HepG2 (cell line): ENCODE measurements around the gene CCDC30. TPM values are rescaled to one million over a fixed set of nuclear protein-coding genes. Genes with fewer than 3 reads are reported as not detected.
A peak's percentile ranks its signal among the peaks of the same experiment; 100 is the strongest.

Experiments
- ATF7-NPFF ChIP-seq: sonication (generic); formaldehyde crosslinking; IDR thresholded peaks from 2 replicates; pipeline ENCODE4 v1.8.1; 2023; ENCODE audit warnings: mild to moderate bottlenecking, low read depth, missing genetic modification reagents, moderate library complexity
- JUND ChIP-seq: sonication (generic); formaldehyde crosslinking; IDR thresholded peaks from 2 replicates; pipeline ENCODE4 v1.8.0; 2022; ENCODE audit warnings: mild to moderate bottlenecking, missing genetic modification reagents
- KAT2B ChIP-seq: fragments of 150-350 bp; IDR thresholded peaks from 2 replicates; pipeline ENCODE4 v1.6.1; 2014; ENCODE audit warnings: low read depth, low read length, borderline replicate concordance
- MIER2 ChIP-seq: IDR thresholded peaks from 2 replicates; pipeline ENCODE4 v1.6.1; 2016; ENCODE audit warnings: missing biosample characterization, missing genetic modification reagents
- NR2F6 ChIP-seq, 2 experiments: IDR thresholded peaks; 2 replicates each; pipeline ENCODE4 v1.6.1; 2016; ENCODE audit warnings: antibody characterized with exemption in 1 of 2, mild to moderate bottlenecking in 1 of 2
- PPARG ChIP-seq: conservative IDR thresholded peaks from 2 replicates; pipeline ENCODE4 v1.6.1; 2016; ENCODE audit warnings: missing biosample characterization, missing genetic modification reagents
- PRPF4 ChIP-seq: fragments of 200-400 bp; formaldehyde crosslinking; IDR thresholded peaks from 2 replicates; pipeline ENCODE4 v1.6.1; 2016; ENCODE audit warnings: low read length, low read depth; ENCODE audit not compliant: poor library complexity, severe bottlenecking
- RBM22 ChIP-seq: fragments of 200-400 bp; formaldehyde crosslinking; optimal IDR thresholded peaks from 2 replicates; pipeline ENCODE3; 2017; ENCODE audit warnings: mild to moderate bottlenecking, low read length, moderate library complexity
- REL ChIP-seq: sonication (generic); formaldehyde crosslinking; conservative IDR thresholded peaks from 2 replicates; pipeline ENCODE4 v1.8.0; 2022; ENCODE audit warnings: mild to moderate bottlenecking, missing genetic modification reagents, moderate library complexity
- RORA ChIP-seq: sonication (generic); formaldehyde crosslinking; IDR thresholded peaks from 2 replicates; pipeline ENCODE4 v1.5.0; 2020; ENCODE audit warnings: mild to moderate bottlenecking, missing genetic modification reagents, moderate library complexity
- RXRB ChIP-seq: IDR thresholded peaks from 2 replicates; pipeline ENCODE4 v1.6.1; 2016; ENCODE audit warnings: borderline replicate concordance, missing genetic modification reagents, missing compliant biosample characterization
- TFAP4 ChIP-seq: sonication (generic); IDR thresholded peaks from 2 replicates; pipeline ENCODE4 v1.6.1; 2016; ENCODE audit warnings: low read depth, borderline replicate concordance
- XRCC5 ChIP-seq: fragments of 200-400 bp; formaldehyde crosslinking; optimal IDR thresholded peaks from 2 replicates; pipeline ENCODE3; 2017; ENCODE audit warnings: mild to moderate bottlenecking, low read length
- ZFY ChIP-seq: sonication (generic); formaldehyde crosslinking; IDR thresholded peaks from 2 replicates; pipeline ENCODE4 v1.4.0; 2020; ENCODE audit warnings: missing genetic modification reagents
- ZNF235 ChIP-seq: sonication (generic); formaldehyde crosslinking; IDR thresholded peaks from 2 replicates; pipeline ENCODE4 v1.8.1; 2023; ENCODE audit warnings: mild to moderate bottlenecking, missing genetic modification reagents, borderline replicate concordance
- ZNF264 ChIP-seq: sonication (generic); formaldehyde crosslinking; IDR thresholded peaks from 2 replicates; pipeline ENCODE4 v1.4.0; 2020; ENCODE audit warnings: missing genetic modification reagents
- ZNF329 ChIP-seq: sonication (generic); formaldehyde crosslinking; IDR thresholded peaks from 2 replicates; pipeline ENCODE4 v1.9.0; 2021; ENCODE audit warnings: low read depth, mild to moderate bottlenecking, missing genetic modification reagents
- ZNF33A ChIP-seq: sonication (generic); formaldehyde crosslinking; IDR thresholded peaks from 2 replicates; pipeline ENCODE4 v1.5.1; 2020; ENCODE audit warnings: missing genetic modification reagents, mild to moderate bottlenecking, moderate library complexity, borderline replicate concordance
- ZNF468 ChIP-seq: sonication (generic); formaldehyde crosslinking; IDR thresholded peaks from 2 replicates; pipeline ENCODE4 v1.8.0; 2022; ENCODE audit warnings: mild to moderate bottlenecking, moderate library complexity, missing genetic modification reagents
- ZNF740 ChIP-seq: sonication (generic); formaldehyde crosslinking; IDR thresholded peaks from 2 replicates; pipeline ENCODE4 v1.4.0; 2020; ENCODE audit warnings: missing genetic modification reagents
- polyA plus RNA-seq, 8 experiments: library from polyadenylated mRNA; depleted of rRNA in 3 of 8; stranded (reverse) in 7 of 8; unstranded in 1 of 8; fragments of >200 nt; fragmentation: Illumina TruSeq in 4 of 8; extraction: Trizol in 4 of 8; gene quantifications; 2 replicates each; pipeline versions ENCODE4 v1.2.1 to v1.2.3, GENCODE V29; 2011 to 2016; ENCODE audit warnings: low read depth in 4 of 8, missing spikeins in 1 of 8, mixed read lengths in 1 of 8; ENCODE audit not compliant: insufficient read depth in 1 of 8
- total RNA-seq, 5 experiments: library from RNA; depleted of rRNA; stranded (reverse); fragments of >200 nt; fragmentation: Illumina TruSeq; extraction: Trizol; gene quantifications; 2 replicates each; pipeline ENCODE4 v1.2.3, GENCODE V29; 2016; ENCODE audit warnings: low read depth in 1 of 5

CCDC30 gene
- total and polyA plus RNA-seq, 2 of the 13 experiments (the other 11 are each of a cell fraction or from before 2014, with no cell fraction given): 0.25 to 0.77 TPM

GRCh38 chr1:42456010-42456753 lies 6.9 kb upstream of the CCDC30 start, which contains the start of the genes PPCS and ZMYND12 (continued):
- TF ChIP-seq RBM22 (no peak), PPARG (CRISPR knock-in tag) (no peak), REL (CRISPR knock-in tag) (no peak; the same call in 1 of the 2 replicates), ZNF329 (CRISPR knock-in tag) (0 out of 2 replicates have a peak, but pooled peaks have one; percentile 28), ATF7-NPFF (CRISPR knock-in tag) (peak; percentile 49; the same call in 1 of the 2 replicates), ZNF264 (CRISPR knock-in tag) (peak; percentile 58; the same call in 1 of the 2 replicates), JUND (CRISPR knock-in tag) (no peak; the same call in 1 of the 2 replicates), XRCC5 (no peak), NR2F6 (IDR thresholded peaks at IDR 0.05) (no peak), NR2F6 (CRISPR knock-in tag; IDR thresholded peaks at IDR 0.05) (no peak), RXRB (CRISPR knock-in tag) (no peak; the same call in 1 of the 2 replicates), ZNF235 (no peak), ZNF740 (CRISPR knock-in tag) (no peak), ZFY (peak; percentile 96; the same call in 1 of the 2 replicates), MIER2 (CRISPR knock-in tag) (no peak), KAT2B (no peak), ZNF33A (peak; percentile 97), RORA (CRISPR knock-in tag) (no peak), ZNF468 (CRISPR knock-in tag) (0 out of 2 replicates have a peak, but pooled peaks have one; percentile 81), PRPF4 (no peak), TFAP4 (no peak)
